Measurements from ENCODE around the gene CDH23.

The CDH23 gene

GRCh38 chr10:71391701-71392100 is 5.0 kb upstream of the CDH23 start:
- TF ChIP-seq CTCF (IDR thresholded peaks at IDR 0.05) = no peak
- no peak overlapping the region for H3K9ac ChIP-seq
- H3K4me2 ChIP-seq (ENCODE audit: low read length) = no peak overlapping the region
- no peak overlapping the region for H3K4me3 ChIP-seq (ENCODE audit: low read depth, low read length)
- no peak overlapping the region for H2AFZ ChIP-seq
- no peaks in the 10 kb centered on the region for H3K27me3 ChIP-seq (ENCODE audit: control insufficient read depth, insufficient read depth, low read length)
- H3K9me3 ChIP-seq (ENCODE audit: control insufficient read depth, low read length) = no peaks in the 10 kb centered on the region
- H3K36me3 ChIP-seq (ENCODE audit: control insufficient read depth, insufficient read depth, low read length) = no peaks in the 10 kb centered on the region
- H3K79me2 ChIP-seq = no peaks in the 10 kb centered on the region
- no peak overlapping the region for H3K27ac ChIP-seq
- no peaks in the 10 kb centered on the region for H3K4me1 ChIP-seq

GRCh38 chr10:71392292-71392691 is 4.4 kb upstream of the CDH23 start:
- Histone ChIP-seq H3K4me3 (ENCODE audit: low read depth, low read length) (no peak overlapping the region), H2AFZ (no peak overlapping the region), H3K4me2 (ENCODE audit: low read length) (no peak overlapping the region), H3K9ac (no peak overlapping the region), H3K27me3 (ENCODE audit: control insufficient read depth, insufficient read depth, low read length) (no peaks in the 10 kb centered on the region), H3K36me3 (ENCODE audit: control insufficient read depth, insufficient read depth, low read length) (no peaks in the 10 kb centered on the region), H3K27ac (no peak overlapping the region), H3K9me3 (ENCODE audit: control insufficient read depth, low read length) (no peaks in the 10 kb centered on the region), H3K79me2 (no peaks in the 10 kb centered on the region), H3K4me1 (no peaks in the 10 kb centered on the region)
- TF ChIP-seq CTCF (IDR thresholded peaks at IDR 0.05) = no peak

GRCh38 chr10:71392791-71393781 is 3.6 kb upstream of the CDH23 start:
- H3K9me3 ChIP-seq (ENCODE audit: control insufficient read depth, low read length) = no peaks in the 10 kb centered on the region
- no peak for TF ChIP-seq CTCF (IDR thresholded peaks at IDR 0.05)
- no peaks in the 10 kb centered on the region for H3K36me3 ChIP-seq (ENCODE audit: control insufficient read depth, insufficient read depth, low read length)
- H3K9ac ChIP-seq = no peak overlapping the region
- H3K27me3 ChIP-seq (ENCODE audit: control insufficient read depth, insufficient read depth, low read length) = no peaks in the 10 kb centered on the region
- no peak overlapping the region for H3K27ac ChIP-seq
- H3K4me1 ChIP-seq = peaks cover 7% of the 10 kb centered on the region
- no peak overlapping the region for H3K4me3 ChIP-seq (ENCODE audit: low read depth, low read length)
- H2AFZ ChIP-seq = no peak overlapping the region
- no peaks in the 10 kb centered on the region for H3K79me2 ChIP-seq
- H3K4me2 ChIP-seq (ENCODE audit: low read length) = no peak overlapping the region

- H3K9me3 ChIP-seq (ENCODE audit: control insufficient read depth, low read length) = no peaks in the 10 kb centered on the region
- no peak overlapping the region for H3K9ac ChIP-seq
- H3K4me3 ChIP-seq (ENCODE audit: low read depth, low read length) = no peak overlapping the region
- peaks cover 9% of the 10 kb centered on the region for H3K4me1 ChIP-seq
- no peak overlapping the region for H2AFZ ChIP-seq
- no peaks in the 10 kb centered on the region for H3K79me2 ChIP-seq
- no peaks in the 10 kb centered on the region for H3K36me3 ChIP-seq (ENCODE audit: control insufficient read depth, insufficient read depth, low read length)
- no peak overlapping the region for H3K4me2 ChIP-seq (ENCODE audit: low read length)
- no peak overlapping the region for H3K27ac ChIP-seq
- TF ChIP-seq CTCF (IDR thresholded peaks at IDR 0.05) = no peak
- H3K27me3 ChIP-seq (ENCODE audit: control insufficient read depth, insufficient read depth, low read length) = no peaks in the 10 kb centered on the region
These were observed 2.8 kb upstream of the CDH23 start for GRCh38 chr10:71393841-71394475.
